Measurements from ENCODE around the gene P4HTM. TPM values are rescaled to one million over a fixed set of nuclear protein-coding genes. Genes with fewer than 3 reads are reported as not detected.
A peak's percentile ranks its signal among the peaks of the same experiment; 100 is the strongest.

Gene P4HTM
- polyA plus RNA-seq, 4 donors, result 30.6 to 47.6 (median 39.6) TPM

DNA sequence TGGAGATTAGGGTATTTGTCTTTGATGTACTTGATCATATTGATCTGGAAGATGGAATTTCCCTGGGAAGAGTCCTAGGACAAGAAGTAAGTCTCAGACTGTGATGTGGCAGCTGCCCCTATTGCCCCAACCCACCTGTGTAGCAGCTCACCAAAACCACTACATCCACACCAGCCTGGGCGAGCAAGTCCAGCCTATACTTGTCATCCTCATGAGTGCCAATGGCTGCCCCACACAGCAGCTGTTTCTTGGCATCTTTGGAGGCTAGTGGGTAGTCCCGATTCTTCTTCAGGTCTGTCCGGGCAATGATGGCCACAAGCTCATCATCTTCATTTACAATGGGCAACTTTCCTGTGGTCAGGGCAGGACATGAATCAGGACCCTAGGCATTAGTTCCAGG, 36.5 kb downstream of the P4HTM start:
- DNase-seq, result no peak
- Histone ChIP-seq H3K36me3 (ENCODE audit: control insufficient read depth in 3 of 3, insufficient read depth in 2 of 3, low read depth in 1 of 3, low read length in 3 of 3) (peaks cover 0 to 72% (median 14%) of the 10 kb centered on the region in 3 donors), H3K27ac (ENCODE audit: low read depth in 1 of 3, low read length in 2 of 3) (no peak overlapping the region), H3K9me3 (ENCODE audit: control insufficient read depth in 2 of 2, insufficient read depth in 1 of 2, low read depth in 1 of 2, low read length in 1 of 2) (no peaks in the 10 kb centered on the region), H3K4me3 (ENCODE audit: low read depth in 1 of 3, low read length in 3 of 3) (no peak overlapping the region), H3K4me1 (ENCODE audit: control insufficient read depth in 3 of 3, insufficient read depth in 2 of 3, low read depth in 1 of 3, low read length in 2 of 3) (peaks cover 4 to 24% (median 7%) of the 10 kb centered on the region in 3 donors), H3K27me3 (ENCODE audit: control insufficient read depth in 3 of 3, insufficient read depth in 3 of 3, low read length in 3 of 3) (no peaks in the 10 kb centered on the region)
- no peak for FAIRE-seq
- WGBS, 3 donors, result 91 to 96% (median 95%) methylated on average over 3 of the region's 3 CpGs

DNA sequence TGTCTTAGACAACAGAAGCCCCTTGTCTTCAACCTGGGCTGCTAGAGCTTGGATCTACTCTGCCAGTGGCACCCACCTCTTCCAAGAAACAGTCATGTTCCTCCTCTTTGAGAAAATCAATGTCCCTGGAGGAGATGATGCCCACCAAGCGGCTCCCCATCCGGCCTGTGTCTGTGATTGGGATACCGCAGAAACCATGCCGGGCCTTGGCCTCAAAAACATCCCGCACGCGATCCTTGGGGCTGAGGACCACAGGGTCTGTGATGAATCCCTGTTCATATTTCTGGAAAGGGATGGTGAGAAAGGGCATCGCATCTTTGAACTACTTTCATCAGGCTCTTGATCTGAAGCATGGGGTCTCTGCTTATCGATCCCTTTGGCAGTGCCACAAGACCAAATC, 37.6 kb downstream of the P4HTM start:
- Histone ChIP-seq H3K4me3 (ENCODE audit: low read depth in 1 of 3, low read length in 3 of 3) (no peak overlapping the region), H3K27me3 (ENCODE audit: control insufficient read depth in 3 of 3, insufficient read depth in 3 of 3, low read length in 3 of 3) (no peaks in the 10 kb centered on the region), H3K4me1 (ENCODE audit: control insufficient read depth in 3 of 3, insufficient read depth in 2 of 3, low read depth in 1 of 3, low read length in 2 of 3) (peaks cover 4 to 23% (median 7%) of the 10 kb centered on the region in 3 donors), H3K9me3 (ENCODE audit: control insufficient read depth in 2 of 2, insufficient read depth in 1 of 2, low read depth in 1 of 2, low read length in 1 of 2) (no peaks in the 10 kb centered on the region), H3K27ac (ENCODE audit: low read depth in 1 of 3, low read length in 2 of 3) (no peak overlapping the region), H3K36me3 (ENCODE audit: control insufficient read depth in 3 of 3, insufficient read depth in 2 of 3, low read depth in 1 of 3, low read length in 3 of 3) (peaks cover 0 to 77% (median 23%) of the 10 kb centered on the region in 3 donors)
- DNase-seq (no peak), FAIRE-seq (no peak)
- 96 to 97% (median 97%) methylated on average over 9 of the region's 9 CpGs for WGBS, 3 donors

DNA sequence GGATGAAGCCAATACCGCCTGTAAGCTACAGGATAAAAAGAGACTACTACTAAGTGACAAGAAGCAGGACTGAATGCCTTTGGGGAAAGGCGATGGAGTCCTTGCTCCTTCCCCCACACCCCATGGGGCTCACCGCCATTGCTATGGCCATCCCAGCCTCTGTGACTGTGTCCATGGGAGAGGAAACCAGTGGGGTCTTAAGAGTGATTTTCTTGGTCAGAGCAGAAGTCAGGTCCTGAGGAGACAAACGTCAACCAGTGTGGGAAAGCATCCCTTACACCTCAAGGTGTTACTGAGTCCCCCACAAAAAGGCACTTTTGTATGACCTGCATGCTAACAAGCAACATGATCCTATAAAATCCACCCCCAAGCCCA, 38.2 kb downstream of the P4HTM start:
- FAIRE-seq (no peak), DNase-seq (no peak)
- peaks cover 0 to 75% (median 28%) of the 10 kb centered on the region in 3 donors for H3K36me3 ChIP-seq (ENCODE audit: control insufficient read depth in 3 of 3, insufficient read depth in 2 of 3, low read depth in 1 of 3, low read length in 3 of 3)
- 47 to 72% (median 57%) methylated on average over 4 of the region's 4 CpGs for WGBS, 3 donors
- peaks cover 4 to 16% (median 7%) of the 10 kb centered on the region in 3 donors for H3K4me1 ChIP-seq (ENCODE audit: control insufficient read depth in 3 of 3, insufficient read depth in 2 of 3, low read depth in 1 of 3, low read length in 2 of 3)
- H3K4me3 ChIP-seq (ENCODE audit: low read depth in 1 of 3, low read length in 3 of 3), result peak overlapping the region in 1 of 3 donors; percentile 90
- peak overlapping the region in 1 of 3 donors; percentile 93 for H3K27ac ChIP-seq (ENCODE audit: low read depth in 1 of 3, low read length in 2 of 3)
- no peaks in the 10 kb centered on the region for H3K9me3 ChIP-seq (ENCODE audit: control insufficient read depth in 2 of 2, insufficient read depth in 1 of 2, low read depth in 1 of 2, low read length in 1 of 2)
- H3K27me3 ChIP-seq (ENCODE audit: control insufficient read depth in 3 of 3, insufficient read depth in 3 of 3, low read length in 3 of 3), result no peaks in the 10 kb centered on the region

DNA sequence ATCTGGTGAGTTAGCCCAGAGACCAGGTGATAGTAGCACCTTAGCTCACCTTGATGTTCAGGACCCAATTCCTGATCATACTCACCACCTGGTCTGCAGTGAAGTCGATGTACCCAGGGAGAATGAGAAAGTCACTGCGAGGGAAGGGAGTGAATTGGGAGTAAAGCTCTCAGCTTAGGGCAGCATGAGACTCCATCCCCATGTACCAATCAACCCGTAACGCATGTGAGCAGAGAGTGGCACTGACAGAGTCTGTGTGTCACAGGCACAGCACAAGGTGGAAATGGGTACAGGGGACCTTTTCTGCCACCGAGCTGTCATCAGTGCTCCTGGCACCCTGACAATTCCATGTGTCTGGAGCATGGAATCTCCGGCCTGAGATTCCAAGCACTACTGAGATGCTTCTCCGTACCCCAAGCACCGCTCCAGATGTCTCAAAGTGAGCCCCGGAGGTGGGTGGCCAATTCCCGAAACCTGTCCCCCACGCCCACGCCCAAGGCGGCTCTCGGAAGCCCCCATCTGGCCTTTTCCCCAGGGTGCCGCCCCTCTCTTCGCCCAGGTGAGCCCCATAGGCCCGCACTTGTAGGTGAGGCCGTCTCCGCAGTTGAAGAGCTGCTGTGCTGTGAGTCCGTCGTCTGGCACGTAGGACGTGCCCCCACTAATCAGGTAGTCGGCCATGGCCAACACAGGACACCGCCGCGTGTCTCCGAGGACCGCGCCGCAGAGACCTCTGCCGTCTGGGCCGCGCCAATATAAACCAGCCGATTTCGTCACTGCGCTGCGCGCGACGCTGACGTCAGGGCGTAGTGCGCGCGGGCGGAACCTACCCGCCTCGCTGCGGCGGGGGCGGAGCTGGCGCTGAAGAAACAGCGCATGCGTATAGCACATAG, 38.9 kb downstream of the P4HTM start, which contains the start of gene IMPDH2:
TSS of gene IMPDH2 (minus strand) at position 726 of the 890 bp plus-strand sequence. CDS start at position 678, 48 bp downstream.
- H3K9me3 ChIP-seq (ENCODE audit: control insufficient read depth in 2 of 2, insufficient read depth in 1 of 2, low read depth in 1 of 2, low read length in 1 of 2), result no peaks in the 10 kb centered on the region
- H3K27ac ChIP-seq (ENCODE audit: low read depth in 1 of 3, low read length in 2 of 3), result peak within 1 kb of the TSS; percentile 74 to 93 (median 86)
- FAIRE-seq (no peak), DNase-seq (peak; percentile 92 to 98)
- peaks cover 4 to 15% (median 7%) of the 10 kb centered on the region in 3 donors for H3K4me1 ChIP-seq (ENCODE audit: control insufficient read depth in 3 of 3, insufficient read depth in 2 of 3, low read depth in 1 of 3, low read length in 2 of 3)
- peak within 1 kb of the TSS; percentile 41 to 90 (median 59) for H3K4me3 ChIP-seq (ENCODE audit: low read depth in 1 of 3, low read length in 3 of 3)
- WGBS, 3 donors, result 0 to 1% (median 1%) methylated on average over 54 to 55 of the region's 55 CpGs
- no peaks in the 10 kb centered on the region for H3K27me3 ChIP-seq (ENCODE audit: control insufficient read depth in 3 of 3, insufficient read depth in 3 of 3, low read length in 3 of 3)
- peaks cover 0 to 74% (median 30%) of the 10 kb centered on the region in 3 donors for H3K36me3 ChIP-seq (ENCODE audit: control insufficient read depth in 3 of 3, insufficient read depth in 2 of 3, low read depth in 1 of 3, low read length in 3 of 3)

DNA sequence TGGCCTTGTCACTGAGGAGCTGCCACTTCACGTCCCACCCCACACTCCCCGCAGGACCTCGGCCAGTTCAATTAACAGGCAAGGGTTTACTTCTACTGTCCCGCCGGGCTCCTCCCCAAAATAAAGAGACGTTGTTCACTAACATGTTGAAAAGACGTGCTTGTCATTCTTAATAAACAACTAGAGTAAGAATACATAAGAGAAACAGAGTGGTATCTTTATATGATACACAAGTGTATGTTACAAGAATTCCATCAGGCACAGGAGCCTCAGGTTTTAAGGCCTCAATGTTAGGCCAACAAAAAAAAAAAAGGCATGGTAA, 39.5 kb downstream of the P4HTM start:
- FAIRE-seq (no peak), DNase-seq (no peak)
- Histone ChIP-seq H3K4me3 (ENCODE audit: low read depth in 1 of 3, low read length in 3 of 3) (peak overlapping the region in 1 of 3 donors; percentile 90), H3K4me1 (ENCODE audit: control insufficient read depth in 3 of 3, insufficient read depth in 2 of 3, low read depth in 1 of 3, low read length in 2 of 3) (peaks cover 4 to 15% (median 7%) of the 10 kb centered on the region in 3 donors), H3K27me3 (ENCODE audit: control insufficient read depth in 3 of 3, insufficient read depth in 3 of 3, low read length in 3 of 3) (no peaks in the 10 kb centered on the region), H3K36me3 (ENCODE audit: control insufficient read depth in 3 of 3, insufficient read depth in 2 of 3, low read depth in 1 of 3, low read length in 3 of 3) (peaks cover 0 to 74% (median 28%) of the 10 kb centered on the region in 3 donors), H3K27ac (ENCODE audit: low read depth in 1 of 3, low read length in 2 of 3) (peak overlapping the region; percentile 27 to 93 (median 86)), H3K9me3 (ENCODE audit: control insufficient read depth in 2 of 2, insufficient read depth in 1 of 2, low read depth in 1 of 2, low read length in 1 of 2) (no peaks in the 10 kb centered on the region)
- 1 to 2% (median 2%) methylated on average over 7 of the region's 7 CpGs for WGBS, 3 donors

DNA sequence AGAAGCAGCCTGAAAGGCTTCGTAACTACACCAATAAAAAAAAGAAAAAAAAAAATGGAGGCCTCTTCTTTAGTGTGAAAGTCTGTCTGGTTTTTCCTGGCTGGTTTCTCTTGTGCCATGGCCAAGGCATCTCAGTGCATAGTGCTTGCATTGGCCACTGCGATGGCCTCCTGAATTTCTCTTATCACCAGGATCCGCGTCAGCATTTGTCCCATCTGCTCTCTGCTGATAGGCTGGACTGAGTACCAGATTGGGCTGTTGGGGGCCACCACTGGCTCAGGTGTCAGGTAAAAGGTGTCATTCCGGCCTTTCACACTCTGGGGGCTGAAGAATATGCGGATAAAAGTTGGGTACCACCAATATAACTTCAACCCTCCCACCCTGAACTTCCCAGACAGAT, 40.3 kb downstream of the P4HTM start:
- 84 to 90% (median 85%) methylated on average over 6 of the region's 6 CpGs for WGBS, 3 donors
- Histone ChIP-seq H3K9me3 (ENCODE audit: control insufficient read depth in 2 of 2, insufficient read depth in 1 of 2, low read depth in 1 of 2, low read length in 1 of 2) (no peaks in the 10 kb centered on the region), H3K36me3 (ENCODE audit: control insufficient read depth in 3 of 3, insufficient read depth in 2 of 3, low read depth in 1 of 3, low read length in 3 of 3) (peaks cover 0 to 74% (median 22%) of the 10 kb centered on the region in 3 donors), H3K27ac (ENCODE audit: low read depth in 1 of 3, low read length in 2 of 3) (no peak overlapping the region), H3K27me3 (ENCODE audit: control insufficient read depth in 3 of 3, insufficient read depth in 3 of 3, low read length in 3 of 3) (no peaks in the 10 kb centered on the region), H3K4me1 (ENCODE audit: control insufficient read depth in 3 of 3, insufficient read depth in 2 of 3, low read depth in 1 of 3, low read length in 2 of 3) (peaks cover 4 to 15% (median 7%) of the 10 kb centered on the region in 3 donors), H3K4me3 (ENCODE audit: low read depth in 1 of 3, low read length in 3 of 3) (no peak overlapping the region)
- FAIRE-seq (no peak), DNase-seq (no peak)

DNA sequence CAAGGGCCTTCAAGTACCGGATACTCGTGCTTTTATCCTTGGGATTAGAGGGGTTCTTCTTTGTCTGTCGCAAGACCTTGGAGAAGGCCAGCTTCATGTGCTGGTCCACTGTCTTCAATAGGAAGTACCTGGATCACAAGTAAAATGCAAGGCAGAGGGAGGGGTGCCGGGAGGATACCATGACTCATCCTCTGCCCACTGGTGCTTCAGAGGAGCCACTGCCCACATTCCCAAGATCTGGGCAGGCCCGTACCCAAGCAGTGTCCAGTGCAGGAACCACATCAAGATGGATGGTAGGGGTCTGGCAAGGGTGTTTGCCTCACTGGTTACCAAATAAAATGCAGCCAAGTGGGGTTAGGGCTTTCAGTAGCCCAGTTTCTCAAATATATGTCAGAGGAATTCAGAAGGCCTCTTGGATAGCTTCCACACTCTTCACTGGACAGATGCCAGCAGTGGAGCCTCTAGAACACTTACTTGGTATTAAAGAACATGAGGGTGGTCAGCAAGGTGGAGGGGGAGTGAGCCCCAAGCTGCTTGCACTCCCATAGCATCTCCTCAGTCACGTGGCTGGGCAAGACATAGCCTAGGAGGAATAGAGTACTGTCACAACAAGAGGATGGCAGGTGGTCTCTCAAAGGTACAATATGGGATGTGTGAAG, 42.7 kb downstream of the P4HTM start:
- DNase-seq, result no peak
- WGBS, 3 donors, result 91 to 94% (median 93%) methylated on average over 6 of the region's 6 CpGs

DNA sequence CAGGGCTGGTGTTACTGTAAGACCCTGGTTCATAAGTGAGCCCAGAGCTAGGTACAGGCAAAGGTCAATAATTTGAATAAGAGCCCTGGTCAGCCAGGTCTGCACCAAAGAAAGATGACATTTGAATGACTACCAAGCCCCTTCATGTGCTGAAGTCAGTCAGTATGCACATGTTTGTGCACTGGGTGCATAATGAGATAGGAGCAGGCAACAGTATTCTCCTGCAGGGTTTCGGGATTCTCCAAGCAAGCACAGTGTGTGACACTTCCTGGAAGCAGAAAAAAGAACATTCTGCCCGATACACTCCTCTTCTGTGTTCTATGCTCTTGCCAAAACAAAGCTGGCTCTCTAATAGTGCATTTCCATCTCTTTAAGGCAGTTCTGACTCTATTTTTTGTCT, 44.6 kb downstream of the P4HTM start:
- Histone ChIP-seq H3K4me3 (ENCODE audit: low read depth in 1 of 3, low read length in 3 of 3) (no peak overlapping the region), H3K27ac (ENCODE audit: low read depth in 1 of 3, low read length in 2 of 3) (no peak overlapping the region), H3K4me1 (ENCODE audit: control insufficient read depth in 3 of 3, insufficient read depth in 2 of 3, low read depth in 1 of 3, low read length in 2 of 3) (no peaks in the 10 kb centered on the region), H3K27me3 (ENCODE audit: control insufficient read depth in 3 of 3, insufficient read depth in 3 of 3, low read length in 3 of 3) (no peaks in the 10 kb centered on the region), H3K9me3 (ENCODE audit: control insufficient read depth in 2 of 2, insufficient read depth in 1 of 2, low read depth in 1 of 2, low read length in 1 of 2) (no peaks in the 10 kb centered on the region), H3K36me3 (ENCODE audit: control insufficient read depth in 3 of 3, insufficient read depth in 2 of 3, low read depth in 1 of 3, low read length in 3 of 3) (peaks cover 0 to 80% (median 22%) of the 10 kb centered on the region in 3 donors)
- WGBS, 3 donors, result 90 to 100% (median 97%) methylated on average over 2 of the region's 2 CpGs
- FAIRE-seq, result no peak
- DNase-seq, result no peak

More for the DNA sequence above, 42.7 kb downstream of the P4HTM start:
- no peaks in the 10 kb centered on the region for H3K27me3 ChIP-seq (ENCODE audit: control insufficient read depth in 3 of 3, insufficient read depth in 3 of 3, low read length in 3 of 3)
- no peaks in the 10 kb centered on the region for H3K9me3 ChIP-seq (ENCODE audit: control insufficient read depth in 2 of 2, insufficient read depth in 1 of 2, low read depth in 1 of 2, low read length in 1 of 2)
- no peak overlapping the region for H3K27ac ChIP-seq (ENCODE audit: low read depth in 1 of 3, low read length in 2 of 3)
- no peak for FAIRE-seq
- H3K4me3 ChIP-seq (ENCODE audit: low read depth in 1 of 3, low read length in 3 of 3), result no peak overlapping the region
- peaks cover 4 to 10% (median 7%) of the 10 kb centered on the region in 3 donors for H3K4me1 ChIP-seq (ENCODE audit: control insufficient read depth in 3 of 3, insufficient read depth in 2 of 3, low read depth in 1 of 3, low read length in 2 of 3)
- H3K36me3 ChIP-seq (ENCODE audit: control insufficient read depth in 3 of 3, insufficient read depth in 2 of 3, low read depth in 1 of 3, low read length in 3 of 3), result peaks cover 0 to 67% (median 21%) of the 10 kb centered on the region in 3 donors

Measured in small intestine (tissue), 7 donors.